LNCAP (cell line): Measurements from ENCODE around the gene TREH.

Experiments
- CTCF ChIP-seq: fragments of 450-650 bp; IDR thresholded peaks from 2 replicates; pipeline ENCODE4 v1.5.1; 2017; ENCODE audit warnings: mild to moderate bottlenecking

The TREH gene

GRCh38 chr11:118659314-118659952 is 20.0 kb downstream of the TREH start:
- TF ChIP-seq CTCF, result peak; percentile 92

- no peak for TF ChIP-seq CTCF
Observed at GRCh38 chr11:118658429-118659313, 20.8 kb downstream of the TREH start.

- no peak for TF ChIP-seq CTCF
Observed at GRCh38 chr11:118657709-118658428, 21.6 kb downstream of the TREH start.

GRCh38 chr11:118657238-118657637 is 22.2 kb downstream of the TREH start:
- TF ChIP-seq CTCF, result no peak

- no peak for TF ChIP-seq CTCF
Observed at GRCh38 chr11:118656563-118657165, 22.8 kb downstream of the TREH start.

GRCh38 chr11:118655486-118656190 is 23.8 kb downstream of the TREH start:
- no peak for TF ChIP-seq CTCF
